ENCODE measurements around the gene ADGRL3. TPM values are rescaled to one million over a fixed set of nuclear protein-coding genes. Genes with fewer than 3 reads are reported as not detected.

Gene ADGRL3
- polyA plus RNA-seq, 3 donors: 22.2 to 26.3 (median 24.3) TPM

DNA sequence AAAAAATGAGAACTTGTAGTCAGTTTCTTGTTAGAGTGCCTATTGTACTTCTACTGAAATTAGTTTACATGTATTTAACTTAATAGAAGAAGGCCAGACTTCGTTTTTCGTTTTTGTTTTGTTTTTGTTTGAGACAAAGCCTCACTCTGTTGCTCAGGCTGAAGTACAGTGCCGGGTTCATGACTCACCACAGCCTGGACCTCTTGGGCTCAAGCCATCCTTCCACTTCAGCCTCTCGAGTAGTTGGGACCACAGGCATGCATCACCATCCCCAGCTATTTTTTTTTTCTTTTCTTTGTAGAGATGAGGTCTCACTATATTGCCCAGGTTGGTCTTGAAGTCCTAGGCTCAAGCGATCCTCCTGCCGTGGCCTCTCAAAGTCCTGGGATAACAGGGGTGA lies 793.9 kb downstream of the ADGRL3 start:
- DNase-seq: no peak

DNA sequence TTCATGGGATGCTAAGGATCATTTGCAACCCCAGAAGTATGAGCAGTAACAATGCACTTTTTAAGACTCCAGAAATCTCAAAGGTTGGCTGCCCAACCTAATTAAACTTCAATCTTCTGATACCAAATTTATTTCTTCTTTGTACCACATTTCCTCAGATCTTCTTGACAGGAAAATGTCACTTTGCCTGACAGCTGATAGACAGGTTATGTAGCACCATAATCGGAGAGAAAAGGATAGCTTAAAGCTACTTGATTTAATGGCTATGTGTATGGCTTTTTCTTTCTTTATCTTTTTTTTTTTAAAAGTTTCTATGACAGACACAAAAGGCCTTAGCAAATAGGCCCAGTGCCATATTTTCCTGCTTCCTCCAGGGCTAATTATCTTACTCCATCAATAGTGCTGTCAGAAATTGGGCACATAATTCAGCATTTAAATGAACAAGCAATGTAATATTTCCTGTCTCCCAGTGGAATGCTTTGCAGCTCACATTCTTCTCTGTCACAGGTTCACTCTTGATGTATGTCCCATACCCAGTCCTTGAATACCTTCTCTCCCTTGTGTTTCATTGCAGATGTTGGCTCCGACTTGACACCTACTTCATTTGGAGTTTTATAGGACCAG lies 795.7 kb downstream of the ADGRL3 start:
- DNase-seq: peak; percentile 20

DNA sequence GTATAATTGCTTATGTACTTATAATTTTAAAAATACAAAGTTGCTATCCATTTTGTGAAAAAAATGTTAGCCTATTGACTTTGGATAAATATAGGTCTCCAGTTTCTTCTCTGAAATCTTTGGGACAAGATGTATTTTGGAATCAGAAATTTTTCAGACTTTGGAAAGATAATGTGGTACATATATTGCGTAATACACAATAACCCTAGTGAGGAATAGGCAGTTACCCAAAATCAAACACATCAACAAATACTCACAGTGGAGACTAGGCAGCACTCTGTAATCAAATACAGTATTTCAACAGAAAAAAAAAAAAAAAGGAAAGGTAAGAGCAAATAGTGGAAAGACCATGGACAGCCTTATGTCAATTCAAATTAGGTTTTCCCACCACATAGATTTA lies 796.8 kb downstream of the ADGRL3 start:
- DNase-seq: no peak

DNA sequence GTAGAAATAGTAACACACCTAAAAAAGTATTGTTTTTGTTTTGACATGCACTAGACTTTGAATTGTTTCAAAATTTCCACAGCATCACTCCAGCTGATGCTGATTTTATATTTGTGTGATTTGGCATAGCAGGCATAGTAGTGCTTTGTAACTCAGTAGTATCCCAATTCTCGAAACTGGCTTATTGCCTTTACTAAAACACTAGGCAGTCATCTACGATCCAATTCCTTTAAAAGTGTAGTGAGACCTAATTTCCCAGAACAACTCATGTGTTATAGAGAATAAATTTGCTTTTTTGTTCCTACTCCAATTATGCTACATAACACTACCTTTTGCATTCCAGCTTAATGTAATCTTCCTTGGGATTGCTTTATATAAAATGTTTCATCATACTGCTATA lies 797.7 kb downstream of the ADGRL3 start:
- no peak for DNase-seq

DNA sequence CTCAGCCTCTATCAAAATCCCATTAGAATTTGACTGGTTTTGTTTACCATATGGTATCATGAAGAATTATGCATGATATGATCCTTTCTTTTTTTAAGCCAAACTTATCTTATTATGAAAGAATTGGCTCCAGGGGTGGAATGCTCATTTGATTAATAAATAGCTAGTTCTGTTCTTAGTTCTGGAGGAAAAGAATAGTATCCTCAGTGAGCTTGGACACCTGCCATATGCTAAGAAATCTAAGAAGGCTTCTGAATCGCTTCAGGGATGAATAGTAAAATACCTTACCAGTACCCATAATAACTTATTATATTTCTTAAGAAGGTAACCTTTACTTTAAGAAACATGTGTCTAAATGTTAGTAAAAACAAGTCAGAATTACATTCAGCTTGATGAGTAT lies 803.6 kb downstream of the ADGRL3 start:
- no peak for DNase-seq

DNA sequence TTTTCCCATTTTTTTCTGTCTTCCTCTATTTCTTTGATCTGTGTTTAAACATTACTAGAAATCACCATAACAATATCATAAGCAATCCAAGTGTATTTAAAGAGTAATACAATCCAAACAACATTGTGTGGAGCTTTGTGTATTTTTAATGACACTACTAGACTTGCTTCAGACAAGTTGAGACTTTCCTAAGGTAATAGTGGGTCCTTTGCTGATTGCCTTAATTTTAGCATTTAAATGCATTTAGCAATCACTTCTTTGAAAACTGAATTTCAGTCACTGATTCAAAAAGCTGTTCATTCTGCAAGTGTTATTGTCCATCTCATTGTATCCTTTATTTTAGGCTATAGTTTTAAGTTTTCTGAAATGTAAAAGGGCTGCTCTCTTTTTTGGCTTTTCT lies 804.8 kb downstream of the ADGRL3 start:
- no peak for DNase-seq

DNA sequence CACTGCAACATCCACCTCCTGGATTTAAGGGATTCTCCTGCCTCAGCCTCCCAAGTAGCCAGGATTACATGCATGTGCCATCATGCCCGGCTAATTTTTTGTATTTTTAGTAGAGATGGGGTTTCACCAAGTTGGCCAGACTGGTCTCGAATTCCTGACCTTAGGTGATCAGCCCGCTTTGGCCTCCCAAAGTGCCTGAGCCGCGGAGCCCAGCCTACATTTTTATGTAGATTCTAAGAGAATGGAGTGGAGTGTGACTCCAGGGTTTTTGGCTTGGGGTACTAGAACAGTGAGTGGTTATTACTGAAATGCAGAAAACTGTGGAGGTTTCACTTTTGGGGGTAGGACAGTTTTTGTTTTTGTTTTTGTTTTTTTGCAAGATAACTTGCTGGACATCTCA lies 806.0 kb downstream of the ADGRL3 start:
- DNase-seq: no peak

DNA sequence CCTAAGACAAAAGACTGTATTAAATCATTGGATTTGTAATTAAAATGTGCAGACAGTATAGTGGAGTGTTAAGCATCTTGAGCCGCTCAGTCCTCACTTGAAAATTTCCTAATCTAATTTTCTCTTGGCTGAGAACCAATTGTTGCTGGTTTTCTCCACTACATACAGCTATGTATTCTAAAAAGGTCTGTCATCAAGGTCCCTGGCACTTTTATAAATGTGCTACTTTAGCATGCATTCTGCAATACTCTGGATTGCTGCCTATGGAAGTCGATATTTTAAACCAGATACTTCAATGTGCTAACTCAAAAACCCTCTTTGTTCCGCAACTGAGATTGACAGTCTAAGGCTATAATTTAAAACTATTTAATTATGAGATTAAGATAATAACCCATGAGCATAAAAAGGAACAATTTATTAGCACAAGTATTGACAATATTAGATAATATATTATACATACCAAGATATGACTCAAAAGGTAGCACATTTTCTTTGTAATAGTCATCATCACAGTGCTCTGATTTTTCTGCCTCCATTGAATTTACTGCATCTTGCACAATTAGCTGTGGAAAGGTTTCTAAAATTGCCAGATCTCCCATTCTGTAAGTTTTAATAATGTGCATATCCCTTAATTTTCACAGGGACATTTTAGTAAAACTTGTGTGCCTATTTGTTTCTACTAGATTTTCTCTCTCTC lies 815.1 kb downstream of the ADGRL3 start:
- DNase-seq: no peak

DNA sequence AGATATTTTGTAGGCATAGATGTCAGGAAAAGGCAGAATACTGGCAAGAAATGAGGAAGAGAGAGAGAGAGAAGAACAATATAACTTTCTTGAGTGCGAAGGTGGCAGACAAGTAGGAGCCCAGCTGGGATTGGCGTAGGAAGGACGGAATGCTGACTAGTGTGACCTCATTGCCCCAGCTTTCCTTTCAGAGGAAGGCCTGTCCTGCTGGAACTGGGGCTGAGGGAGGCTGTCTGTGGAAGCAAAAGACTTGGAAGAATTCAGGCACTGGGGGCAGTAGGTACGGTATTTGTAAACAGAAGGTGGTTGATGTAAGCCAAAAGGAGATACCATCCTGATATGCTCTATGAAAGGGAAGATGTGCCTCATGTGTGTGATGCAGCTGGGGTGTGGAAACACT lies 818.4 kb downstream of the ADGRL3 start:
- DNase-seq: no peak

DNA sequence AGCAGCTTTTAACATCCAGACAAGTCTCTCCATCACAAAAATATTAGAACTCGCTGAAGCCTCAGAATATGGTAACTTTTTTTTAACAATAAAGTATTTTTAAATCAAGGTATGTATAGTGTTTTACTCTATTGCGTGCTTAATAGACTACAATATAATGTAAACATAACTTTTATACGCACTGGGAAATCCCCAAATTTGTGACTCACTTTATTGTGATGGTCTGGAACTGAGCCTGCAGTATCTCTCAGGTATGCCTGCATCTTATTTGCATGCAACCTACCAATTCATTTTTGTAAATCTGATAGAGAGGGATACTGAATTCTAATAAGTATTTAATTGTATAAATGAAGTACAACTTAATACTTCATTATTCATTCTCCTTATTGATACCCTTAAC lies 823.5 kb downstream of the ADGRL3 start:
- DNase-seq: no peak

DNA sequence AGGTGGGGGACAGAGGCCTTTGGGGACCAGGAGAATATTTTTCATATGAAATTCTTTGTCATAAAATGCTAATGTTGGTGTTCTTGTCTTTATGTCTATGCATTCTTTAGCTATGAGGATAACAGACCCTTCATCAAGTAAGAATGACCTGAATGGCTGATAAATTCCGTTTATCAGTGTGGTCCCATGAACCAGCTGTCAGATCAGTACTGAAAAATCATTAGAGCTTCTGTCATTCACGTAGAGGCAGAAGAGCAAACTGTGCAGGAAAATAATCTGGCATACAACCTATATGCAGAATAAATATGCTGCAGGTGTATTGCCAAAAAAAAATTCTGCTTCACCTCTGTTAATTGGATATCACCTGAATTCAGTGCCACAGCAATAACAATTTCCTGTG lies 828.6 kb downstream of the ADGRL3 start:
- DNase-seq: no peak

DNA sequence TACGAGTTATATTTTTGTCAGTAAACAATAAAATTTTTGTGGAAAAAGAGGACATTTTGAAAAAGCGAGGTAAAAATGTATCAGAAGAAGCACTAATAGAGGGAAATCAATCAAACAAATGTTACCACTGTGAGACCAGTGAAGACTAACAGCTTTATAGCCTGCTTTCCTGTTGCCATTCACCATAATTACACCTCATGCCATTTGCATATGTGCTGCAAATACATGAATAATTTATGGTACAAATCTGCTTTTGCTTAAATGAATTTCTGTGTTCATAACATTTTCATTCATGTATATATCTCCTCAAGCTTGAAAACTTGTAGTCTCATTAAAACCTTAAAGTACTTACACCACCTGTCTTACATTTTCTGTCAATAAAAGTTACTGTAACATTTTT lies 830.8 kb downstream of the ADGRL3 start:
- no peak for DNase-seq

DNA sequence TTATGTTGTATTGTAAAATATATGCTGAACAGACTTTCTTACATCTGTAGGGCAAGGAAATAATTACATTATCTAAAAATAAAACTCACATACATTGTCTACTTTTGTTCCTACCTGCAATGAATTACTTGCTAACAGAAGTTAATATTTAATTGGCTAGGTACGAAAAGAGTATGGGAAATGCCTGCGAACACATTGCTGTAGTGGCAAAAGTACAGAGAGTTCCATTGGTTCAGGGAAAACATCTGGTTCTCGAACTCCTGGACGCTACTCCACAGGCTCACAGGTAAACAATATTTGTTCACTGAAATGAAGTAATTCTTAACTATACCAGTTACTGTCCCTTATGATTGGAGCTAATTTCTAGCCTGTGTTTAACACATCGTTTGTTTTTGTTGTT lies 837.4 kb downstream of the ADGRL3 start:
- DNase-seq: peak; percentile 12

DNA sequence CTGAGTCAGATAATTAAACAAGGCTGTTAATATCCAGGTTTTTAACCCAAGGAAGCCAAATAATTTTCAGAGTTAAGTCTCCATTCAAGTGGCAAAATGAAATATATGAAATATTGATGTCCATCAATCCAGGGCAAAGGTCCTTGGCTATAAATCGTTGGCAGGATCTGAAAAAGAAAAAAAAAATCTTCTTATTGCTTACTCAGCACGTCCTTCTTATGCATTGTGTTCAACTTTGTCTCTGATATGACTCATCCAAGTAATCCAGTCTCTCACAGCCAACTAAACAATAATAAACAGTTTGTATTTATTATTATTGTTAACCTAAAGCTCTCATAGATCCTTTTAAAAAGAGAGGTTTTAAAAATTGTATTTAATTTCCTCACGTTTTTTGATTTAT lies 851.2 kb downstream of the ADGRL3 start:
- no peak for DNase-seq

DNA sequence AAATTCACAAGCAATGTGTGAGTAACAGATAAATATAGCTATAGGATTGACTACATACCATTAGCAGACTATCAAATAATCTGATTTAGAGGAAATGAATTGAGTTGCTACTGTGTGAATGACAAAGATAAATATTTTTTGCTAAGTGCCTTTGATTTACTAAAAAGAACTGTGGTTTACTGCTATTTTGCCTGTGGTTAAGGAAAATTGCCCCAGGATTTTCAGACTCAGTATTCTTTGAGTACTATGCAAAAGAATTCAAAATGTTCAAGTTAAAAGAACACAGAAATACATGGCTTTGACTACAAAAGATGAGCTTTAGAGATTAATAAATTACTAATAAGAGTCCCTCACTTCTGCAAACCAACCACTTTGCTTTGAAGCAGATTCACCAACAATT lies 853.8 kb downstream of the ADGRL3 start:
- DNase-seq: no peak

DNA sequence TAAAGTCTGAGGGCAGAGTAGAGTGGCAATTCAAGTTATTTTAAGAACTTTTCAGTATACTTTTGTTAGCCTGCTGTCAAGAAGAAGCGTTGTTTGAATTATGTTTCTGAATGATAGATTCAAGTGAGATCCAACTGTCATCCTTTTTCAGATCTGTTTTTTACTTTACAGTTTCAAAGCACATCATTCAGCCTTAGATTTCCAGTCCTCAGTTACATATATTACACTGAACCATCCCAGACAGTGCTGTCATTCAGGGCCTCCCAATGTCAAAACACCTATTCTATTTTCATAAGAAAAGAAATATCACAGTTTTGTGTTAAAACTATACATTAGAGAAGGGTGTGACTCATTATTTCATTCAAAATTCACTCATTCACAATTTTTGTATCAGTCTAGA lies 856.9 kb downstream of the ADGRL3 start:
- DNase-seq: no peak

DNA sequence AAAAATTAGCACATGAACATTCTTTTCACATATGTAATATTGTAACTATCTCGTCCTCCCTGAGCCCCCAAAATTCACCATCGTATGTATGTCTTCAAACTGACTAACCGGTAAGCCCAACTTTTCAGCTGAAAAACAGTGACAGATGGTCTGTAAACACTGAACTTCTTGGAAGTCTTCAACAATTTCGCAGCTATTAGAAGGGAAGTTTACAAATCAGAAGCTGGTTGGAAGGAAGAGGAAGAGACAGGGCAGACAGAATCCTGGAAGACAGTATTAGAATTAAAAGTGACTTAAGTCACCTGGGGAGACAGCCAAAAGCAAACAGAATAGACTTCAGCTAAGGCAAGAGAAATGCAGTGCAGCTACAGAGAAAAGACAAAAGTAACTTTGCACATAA lies 858.4 kb downstream of the ADGRL3 start:
- DNase-seq: no peak

DNA sequence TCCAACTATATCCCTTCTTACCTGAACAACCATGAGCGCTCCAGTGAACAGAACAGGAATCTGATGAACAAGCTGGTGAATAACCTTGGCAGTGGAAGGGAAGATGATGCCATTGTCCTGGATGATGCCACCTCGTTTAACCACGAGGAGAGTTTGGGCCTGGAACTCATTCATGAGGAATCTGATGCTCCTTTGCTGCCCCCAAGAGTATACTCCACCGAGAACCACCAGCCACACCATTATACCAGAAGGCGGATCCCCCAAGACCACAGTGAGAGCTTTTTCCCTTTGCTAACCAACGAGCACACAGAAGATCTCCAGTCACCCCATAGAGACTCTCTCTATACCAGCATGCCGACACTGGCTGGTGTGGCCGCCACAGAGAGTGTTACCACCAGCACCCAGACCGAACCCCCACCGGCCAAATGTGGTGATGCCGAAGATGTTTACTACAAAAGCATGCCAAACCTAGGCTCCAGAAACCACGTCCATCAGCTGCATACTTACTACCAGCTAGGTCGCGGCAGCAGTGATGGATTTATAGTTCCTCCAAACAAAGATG lies 870.2 kb downstream of the ADGRL3 start:
- DNase-seq: no peak

DNA sequence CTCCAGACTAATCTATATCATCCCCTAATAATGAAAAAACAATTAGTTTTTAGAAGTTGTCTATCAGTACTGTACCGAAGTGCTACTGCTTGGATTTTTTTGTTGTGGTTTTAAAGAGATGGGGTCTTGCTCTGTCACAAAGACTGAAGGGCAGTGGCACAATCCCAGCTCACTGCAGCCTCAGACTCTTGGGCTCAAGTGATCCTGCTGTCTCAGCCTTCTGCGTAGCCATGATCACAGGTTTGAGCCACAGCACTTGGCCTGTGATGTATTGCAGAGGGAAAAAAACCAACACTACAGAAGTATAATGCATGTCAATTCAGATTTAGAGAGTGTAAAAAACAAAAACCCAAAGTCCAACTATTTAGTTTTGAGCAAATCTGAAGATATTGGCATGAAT lies 875.0 kb downstream of the ADGRL3 start:
- DNase-seq: no peak

DNA sequence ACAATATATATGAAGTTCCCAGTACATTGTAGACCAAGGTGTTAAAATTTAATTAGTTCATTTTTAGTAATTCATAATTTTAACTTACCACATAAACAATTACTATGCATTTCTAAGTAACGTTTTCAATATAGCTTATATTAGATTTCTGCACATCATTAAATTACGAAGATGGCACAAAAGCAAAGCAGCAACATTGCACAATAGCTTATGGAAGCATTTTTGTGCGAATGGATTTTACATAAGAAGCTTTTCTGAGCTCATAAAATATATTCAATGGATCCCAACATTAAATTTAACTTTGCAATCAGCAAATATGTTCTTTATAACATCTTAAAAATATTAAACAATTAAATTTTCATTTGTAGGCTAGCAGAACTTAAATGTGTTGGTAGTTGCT lies 875.4 kb downstream of the ADGRL3 start:
- no peak for DNase-seq

DNA sequence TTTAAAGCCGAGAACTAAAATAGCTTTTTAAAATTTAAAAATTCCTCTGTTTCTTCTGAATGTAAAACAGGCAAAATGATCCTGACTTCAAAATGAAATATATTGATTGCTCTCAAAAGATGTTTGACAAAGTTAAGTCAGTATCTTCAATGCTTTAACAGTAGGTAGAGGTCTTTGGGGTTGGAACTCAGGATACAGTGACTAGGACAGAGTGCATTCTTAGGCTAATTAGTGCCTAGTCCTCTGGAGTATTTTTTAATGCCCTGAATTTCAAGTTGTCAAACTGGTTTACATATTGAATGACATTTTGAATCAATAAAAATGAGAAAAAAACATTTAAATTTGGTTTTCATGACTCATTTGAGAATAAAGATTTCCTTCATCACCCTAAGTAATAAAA lies 877.3 kb downstream of the ADGRL3 start:
- DNase-seq: no peak

DNA sequence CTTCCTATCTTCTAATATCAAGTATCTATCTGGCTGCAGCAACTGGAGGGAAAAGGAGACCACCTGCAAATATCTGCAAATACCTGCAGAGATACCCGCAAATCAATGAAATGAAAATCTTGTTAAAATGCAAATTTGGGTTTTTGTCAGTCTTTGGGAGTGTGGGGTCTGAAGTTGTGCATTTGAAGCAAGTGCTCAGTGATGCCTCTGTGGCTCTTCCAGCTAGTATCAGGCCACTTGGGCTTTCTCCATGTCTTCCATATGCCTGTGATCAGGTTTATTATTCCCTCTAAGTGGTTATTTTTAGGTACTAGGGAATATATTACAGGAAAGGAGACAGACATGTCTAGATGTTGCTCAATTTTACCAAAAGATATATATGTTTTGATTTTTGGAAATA lies 880.3 kb downstream of the ADGRL3 start:
- DNase-seq: no peak

DNA sequence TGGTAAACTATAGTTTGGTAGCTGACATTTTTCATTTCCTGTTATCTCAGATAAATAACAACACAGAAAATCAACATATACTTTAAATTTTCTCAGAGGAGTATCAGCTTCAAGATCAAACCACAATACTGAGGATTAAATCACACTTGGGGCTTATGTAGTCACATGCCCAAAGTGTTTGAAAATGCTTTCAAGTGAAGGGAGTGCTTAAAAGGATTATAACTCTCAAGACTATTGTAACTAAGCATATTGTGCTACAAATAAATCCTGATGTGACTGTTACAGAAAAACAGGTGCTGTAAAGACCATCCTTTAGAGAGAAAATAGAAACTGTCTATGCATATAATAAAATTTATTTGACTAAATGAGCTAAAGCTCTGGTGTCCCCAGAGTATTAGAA lies 887.6 kb downstream of the ADGRL3 start:
- no peak for DNase-seq

DNA sequence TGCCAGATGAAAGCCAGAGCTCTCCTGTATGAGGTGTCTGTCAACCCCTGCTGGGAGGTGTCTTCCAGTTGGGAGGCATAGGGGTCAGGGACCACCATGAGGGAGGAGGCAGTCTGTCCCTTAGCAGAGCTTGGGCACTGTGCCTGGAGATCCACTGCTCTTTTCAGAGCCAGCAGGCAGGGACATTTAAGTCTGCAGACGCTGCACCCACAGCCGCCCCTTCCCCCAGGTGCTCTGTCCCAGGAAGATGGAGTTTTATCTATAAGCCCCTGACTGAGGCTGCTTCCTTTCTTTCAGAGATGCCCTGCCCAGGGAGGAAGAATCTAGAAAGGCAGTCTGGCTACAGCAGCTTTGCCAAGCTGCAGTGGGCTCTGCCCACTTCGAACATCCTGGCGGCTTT lies 893.6 kb downstream of the ADGRL3 start:
- DNase-seq: no peak

Measured in renal pelvis (tissue), 4 donors.